Measurements from ENCODE around the gene CCSER2. TPM values are rescaled to one million over a fixed set of nuclear protein-coding genes. Genes with fewer than 3 reads are reported as not detected.

Gene CCSER2
- total RNA-seq, 1 donor: 40.8 TPM

DNA sequence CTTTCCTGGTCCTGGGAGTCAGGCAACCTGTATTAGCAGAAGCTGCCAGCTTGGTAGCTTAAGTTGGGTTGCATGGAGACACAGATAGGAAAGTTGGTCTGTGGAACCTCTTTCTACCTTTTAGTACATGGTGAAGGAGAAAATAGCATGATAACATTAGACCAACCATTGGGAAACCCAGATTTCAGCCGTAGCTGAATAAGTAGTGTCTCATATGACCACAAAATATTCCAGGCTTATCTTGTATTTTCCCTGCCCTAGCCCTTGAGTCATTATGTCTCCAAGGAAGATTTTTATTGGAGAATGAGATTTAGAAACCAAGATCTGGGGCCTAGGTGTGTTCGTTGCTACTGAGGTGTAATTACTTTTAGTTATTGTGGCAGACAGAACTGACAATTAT lies 67.2 kb downstream of the CCSER2 start:
- DNase-seq (ENCODE audit: low read depth): no peak
- TF ChIP-seq CTCF (IDR thresholded peaks at IDR 0.05; ENCODE audit: insufficient read depth, low read length): no peak

DNA sequence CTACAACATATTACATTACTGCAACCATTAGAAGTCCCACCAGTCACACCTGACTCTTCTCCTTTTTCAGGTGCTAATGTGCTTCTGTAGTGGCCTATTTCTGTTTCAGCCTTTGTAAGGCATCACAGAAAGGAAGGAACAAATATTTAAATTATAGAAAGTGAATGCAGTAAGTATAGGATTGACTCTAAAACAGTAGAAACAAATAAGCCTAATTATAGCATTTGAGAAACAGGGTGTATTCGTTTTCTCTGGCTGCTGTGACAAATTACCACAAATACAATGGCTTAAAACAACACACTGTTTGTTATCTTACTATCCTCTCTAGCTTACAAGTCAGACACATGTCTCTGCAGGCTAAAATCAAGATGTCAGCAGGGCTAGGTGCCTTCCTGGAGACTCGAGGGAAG lies 69.4 kb downstream of the CCSER2 start:
- H3K4me3 ChIP-seq (ENCODE audit: low read depth, low read length): no peak overlapping the region
- no peak for TF ChIP-seq CTCF (IDR thresholded peaks at IDR 0.05; ENCODE audit: insufficient read depth, low read length)
- no peak for DNase-seq (ENCODE audit: low read depth)

More for the DNA sequence above, 67.2 kb downstream of the CCSER2 start:
- H3K4me3 ChIP-seq (ENCODE audit: low read depth, low read length): no peak overlapping the region

- no peak for DNase-seq (ENCODE audit: low read depth)
- TF ChIP-seq CTCF (IDR thresholded peaks at IDR 0.05; ENCODE audit: insufficient read depth, low read length): no peak
- H3K4me3 ChIP-seq (ENCODE audit: low read depth, low read length): no peak overlapping the region
These were observed 70.3 kb downstream of the CCSER2 start for GRCh38 chr10:84398696-84399095.

- DNase-seq (ENCODE audit: low read depth): no peak
These were observed 73.6 kb downstream of the CCSER2 start for GRCh38 chr10:84401854-84402611.

GRCh38 chr10:84404783-84405182 lies 76.4 kb downstream of the CCSER2 start:
- no peak for TF ChIP-seq CTCF (IDR thresholded peaks at IDR 0.05; ENCODE audit: insufficient read depth, low read length)
- no peak overlapping the region for H3K4me3 ChIP-seq (ENCODE audit: low read depth, low read length)
- no peak for DNase-seq (ENCODE audit: low read depth)

More at GRCh38 chr10:84401854-84402611, 73.6 kb downstream of the CCSER2 start:
- H3K4me3 ChIP-seq (ENCODE audit: low read depth, low read length): no peak overlapping the region
- TF ChIP-seq CTCF (IDR thresholded peaks at IDR 0.05; ENCODE audit: insufficient read depth, low read length): no peak

DNA sequence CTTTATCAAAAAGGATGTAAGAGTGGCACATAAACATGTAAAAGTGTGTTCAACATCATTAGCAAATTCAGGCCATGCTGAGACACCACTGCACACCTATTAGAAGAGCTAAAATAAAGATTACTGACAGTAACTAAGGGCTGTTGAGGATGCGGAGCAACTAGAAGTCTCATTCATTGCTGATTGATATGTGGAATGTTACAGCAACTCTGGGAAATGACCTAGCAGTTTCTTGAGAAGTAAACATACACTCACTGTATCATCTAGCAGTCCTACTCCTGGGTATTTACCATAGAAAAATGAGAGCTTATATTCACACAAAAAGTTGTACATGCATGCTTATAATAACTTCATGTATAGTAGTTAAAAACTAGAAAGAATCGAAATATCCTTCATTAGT lies 77.3 kb downstream of the CCSER2 start:
- TF ChIP-seq CTCF (IDR thresholded peaks at IDR 0.05; ENCODE audit: insufficient read depth, low read length): no peak
- no peak for DNase-seq (ENCODE audit: low read depth)

GRCh38 chr10:84406561-84406960 lies 78.2 kb downstream of the CCSER2 start:
- no peak for DNase-seq (ENCODE audit: low read depth)
- no peak for TF ChIP-seq CTCF (IDR thresholded peaks at IDR 0.05; ENCODE audit: insufficient read depth, low read length)
- no peak overlapping the region for H3K4me3 ChIP-seq (ENCODE audit: low read depth, low read length)

More for the DNA sequence above, 77.3 kb downstream of the CCSER2 start:
- H3K4me3 ChIP-seq (ENCODE audit: low read depth, low read length): no peak overlapping the region
